A549 treated with AZD2906 at 1 μM for 4 hours (cell line): ENCODE measurements around the gene TMEM107. TPM values are rescaled to one million over a fixed set of nuclear protein-coding genes. Genes with fewer than 3 reads are reported as not detected.

ENCODE experiments used
- total RNA-seq: library from RNA; stranded (reverse); fragments of 200-300 nt; extraction: Qiagen RNA extraction; gene quantifications from 5 replicates; pipeline ENCODE4 v1.2.3, GENCODE V29; 2022

TMEM107 gene
- total RNA-seq, result 17.9 to 22.3 TPM (median 19.2 TPM) in 5 replicates

DNA sequence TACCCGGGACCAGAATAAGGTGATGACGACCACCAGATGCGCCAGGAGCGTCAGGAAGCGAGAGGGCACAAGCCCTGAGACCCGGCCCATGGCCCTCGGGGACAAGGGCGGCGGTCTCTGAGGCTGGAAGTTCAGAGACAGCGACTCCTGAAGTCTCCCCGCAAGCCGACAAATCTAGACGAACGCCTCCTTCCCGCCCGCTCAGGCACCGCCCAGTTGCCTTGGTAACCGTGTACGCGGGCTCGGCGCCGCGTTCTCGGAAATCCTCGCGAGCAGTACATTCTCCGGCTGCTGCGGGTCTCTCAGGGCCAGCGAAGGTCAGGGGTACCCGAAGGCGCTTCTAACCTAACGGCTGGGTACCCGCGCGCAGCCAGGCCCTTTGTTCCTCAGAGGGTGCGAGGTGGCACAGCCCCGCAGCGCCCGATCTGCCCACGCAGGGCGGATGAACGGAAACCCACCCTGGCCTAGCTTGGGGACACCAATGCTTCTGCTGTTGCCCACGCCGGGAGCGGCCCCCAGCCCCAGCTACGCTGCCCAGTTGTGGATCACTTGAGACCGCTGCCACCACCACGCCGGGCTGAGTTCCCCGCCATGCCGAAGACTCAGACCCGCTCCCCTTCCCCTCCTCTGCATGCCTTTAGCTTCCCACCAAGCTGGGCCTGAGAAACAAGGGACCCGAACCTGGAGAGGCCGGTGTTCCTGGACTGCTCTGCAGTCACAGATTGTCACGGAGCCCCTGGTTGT is at the start of gene TMEM107:
TSS of gene TMEM107 (minus strand) at position 184 of the 744 bp plus-strand sequence. CDS start at position 90, 94 bp downstream.

DNA sequence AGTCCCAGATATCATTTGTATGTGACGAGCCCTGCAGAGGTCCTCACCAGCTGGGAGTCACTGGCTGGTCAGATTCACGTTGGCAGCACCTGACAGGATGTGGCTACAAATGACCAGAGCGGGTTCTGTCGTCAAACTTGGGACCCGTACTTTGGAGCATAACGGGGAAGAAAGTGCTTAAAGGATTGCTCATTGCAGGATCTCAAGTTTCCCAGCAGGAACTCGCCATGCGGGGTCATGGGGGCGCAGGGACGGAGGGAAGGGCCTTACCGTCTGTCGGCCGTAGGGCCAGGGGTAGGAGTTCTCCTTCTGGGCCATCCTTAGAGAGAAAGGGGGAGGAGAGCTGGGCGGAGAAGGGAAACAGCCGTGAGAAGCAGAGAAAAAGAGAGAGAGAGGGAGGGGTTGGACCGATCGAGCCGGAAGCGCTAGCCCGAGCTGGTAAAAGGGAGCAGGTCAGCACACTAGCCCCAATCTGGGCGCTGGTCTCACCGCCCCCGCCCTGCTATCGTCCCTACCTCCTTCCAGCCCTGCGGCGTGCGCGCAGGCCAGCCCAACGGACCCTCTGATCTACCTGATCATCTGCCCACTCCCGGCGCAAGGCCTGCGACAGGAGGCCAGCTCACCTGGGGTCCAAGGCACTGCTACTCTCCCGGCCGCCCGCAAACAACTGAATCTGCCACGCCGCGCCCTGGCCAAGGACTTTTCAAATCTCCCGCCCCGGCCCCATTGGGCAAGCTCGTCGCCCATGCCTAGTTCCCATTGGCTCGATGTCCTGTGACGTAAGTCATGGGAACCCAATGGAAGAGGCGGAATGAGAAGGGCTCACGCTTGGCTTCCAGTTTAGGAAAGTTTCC is 34.0 kb upstream of the TMEM107 start, which contains the start of gene AURKB:
TSS of gene AURKB (minus strand) at position 669 of the 854 bp plus-strand sequence. CDS start at position 318, 351 bp downstream.

DNA sequence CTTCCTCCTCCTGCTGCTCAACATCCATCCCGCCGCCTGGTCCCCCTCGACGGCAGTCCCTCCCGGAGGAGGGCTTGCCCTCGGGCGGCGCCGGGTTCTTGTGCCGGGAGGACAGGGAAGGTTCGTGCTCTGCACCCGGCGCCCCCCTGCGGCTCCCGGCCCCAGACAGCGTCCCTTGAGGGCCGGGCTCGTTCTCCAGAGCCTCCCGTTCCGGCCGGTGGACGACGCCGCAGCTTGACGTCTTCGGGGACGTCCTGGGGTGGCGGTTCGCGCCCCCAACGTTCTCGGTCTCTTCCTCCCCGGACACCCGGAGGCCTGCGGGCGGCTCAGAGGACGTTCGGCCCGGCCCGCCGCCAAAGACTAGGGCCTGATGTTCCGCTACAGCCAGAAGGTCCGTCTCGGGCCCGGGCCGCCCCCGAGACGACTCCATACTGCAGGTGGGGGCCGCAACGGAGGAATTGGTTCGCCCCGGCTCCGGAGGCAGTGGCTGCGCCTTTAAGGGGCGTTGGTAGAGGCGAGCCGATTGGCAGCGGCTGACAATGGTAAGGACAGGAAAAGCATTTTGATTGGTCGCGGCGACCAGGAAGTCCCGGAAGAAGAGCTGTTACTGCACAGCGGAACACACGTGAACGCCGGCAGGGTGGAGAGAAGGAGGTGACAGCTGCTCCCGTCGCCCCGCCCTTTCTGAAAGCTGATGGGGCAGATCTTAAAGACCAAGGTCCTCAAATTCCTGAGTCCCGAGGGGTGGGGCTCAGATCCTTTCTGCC is 13.7 kb upstream of the TMEM107 start, which contains the start of gene BORCS6:
TSS of gene BORCS6 (minus strand) at position 470 of the 767 bp plus-strand sequence. CDS start at position 430, 40 bp downstream.

DNA sequence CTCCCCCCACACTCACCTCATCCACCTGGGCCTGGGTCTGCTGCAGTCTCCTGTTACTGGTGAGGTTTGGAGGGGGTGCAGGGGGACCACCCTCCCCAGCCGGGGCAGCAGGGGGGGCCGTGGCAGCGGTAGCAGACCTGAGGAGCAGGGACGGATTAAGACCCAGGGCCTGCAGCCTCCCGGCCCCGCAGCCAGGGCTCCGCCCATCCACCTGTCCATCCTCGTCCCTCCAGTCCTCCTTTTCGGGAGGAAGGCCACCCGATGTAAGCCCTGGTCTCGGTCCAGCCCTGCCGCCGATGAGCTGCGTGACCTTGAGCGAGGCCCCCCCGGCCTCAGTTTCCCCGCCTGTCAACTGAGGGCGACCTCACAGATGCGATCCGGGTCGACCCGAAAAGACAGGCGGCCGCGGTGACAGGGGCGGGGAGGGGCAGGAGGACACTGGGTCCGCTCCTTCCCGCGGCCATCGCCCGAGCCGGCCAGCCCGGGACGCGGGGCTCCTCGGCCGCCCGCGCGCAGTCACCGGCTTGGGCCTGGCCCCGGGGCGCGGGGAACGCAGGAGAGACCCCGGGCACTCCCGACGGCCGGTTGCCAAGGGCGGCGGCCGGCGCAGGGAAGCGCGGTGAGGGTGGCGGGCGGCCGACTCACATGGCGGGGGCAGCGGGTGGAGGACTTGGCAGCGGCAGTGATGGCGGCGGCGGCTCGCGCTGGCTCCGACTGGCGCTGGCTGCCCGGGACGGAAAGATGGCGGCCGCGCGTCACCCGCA is 13.8 kb downstream of the TMEM107 start, which contains the start of gene VAMP2:
TSS of gene VAMP2 (minus strand) at position 716 of the 764 bp plus-strand sequence. CDS start at position 647, 69 bp downstream.

DNA sequence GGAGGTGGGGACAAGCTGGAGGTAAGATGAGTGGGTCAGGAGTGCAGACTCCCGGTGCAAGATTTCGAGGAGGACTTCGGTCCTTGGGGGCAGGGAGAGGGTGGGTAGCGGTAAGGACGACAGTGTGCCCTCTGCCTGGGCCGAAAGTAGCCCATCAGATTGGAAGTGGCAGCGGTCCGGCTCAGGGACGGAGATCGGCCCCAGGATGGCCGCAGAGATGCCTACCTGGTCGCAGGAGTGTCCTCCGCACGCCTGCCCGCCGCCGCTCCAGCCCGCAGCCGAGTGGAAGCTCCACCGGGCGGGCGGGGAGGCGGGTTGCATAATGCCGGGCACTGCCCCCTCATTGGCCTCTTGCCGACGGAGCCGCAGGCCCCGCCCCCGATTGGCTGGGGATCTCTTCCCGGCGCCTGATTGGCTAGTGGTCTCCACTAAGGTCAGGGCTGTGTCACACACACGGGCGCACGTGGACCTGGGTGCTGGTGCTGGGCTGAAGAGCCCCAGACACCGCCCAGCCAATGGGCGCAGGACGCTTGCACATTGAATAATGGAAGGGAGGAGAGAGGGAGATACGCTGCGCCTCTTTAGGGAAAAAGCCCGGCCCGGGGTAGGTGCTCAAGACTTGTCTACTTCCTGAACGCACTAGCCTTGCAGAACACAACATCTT is 23.9 kb downstream of the TMEM107 start, which contains the start of gene PER1:
TSS of gene PER1 (minus strand) at position 293 of the 664 bp plus-strand sequence. CDS start 1,698 bp downstream, outside the sequence.

DNA sequence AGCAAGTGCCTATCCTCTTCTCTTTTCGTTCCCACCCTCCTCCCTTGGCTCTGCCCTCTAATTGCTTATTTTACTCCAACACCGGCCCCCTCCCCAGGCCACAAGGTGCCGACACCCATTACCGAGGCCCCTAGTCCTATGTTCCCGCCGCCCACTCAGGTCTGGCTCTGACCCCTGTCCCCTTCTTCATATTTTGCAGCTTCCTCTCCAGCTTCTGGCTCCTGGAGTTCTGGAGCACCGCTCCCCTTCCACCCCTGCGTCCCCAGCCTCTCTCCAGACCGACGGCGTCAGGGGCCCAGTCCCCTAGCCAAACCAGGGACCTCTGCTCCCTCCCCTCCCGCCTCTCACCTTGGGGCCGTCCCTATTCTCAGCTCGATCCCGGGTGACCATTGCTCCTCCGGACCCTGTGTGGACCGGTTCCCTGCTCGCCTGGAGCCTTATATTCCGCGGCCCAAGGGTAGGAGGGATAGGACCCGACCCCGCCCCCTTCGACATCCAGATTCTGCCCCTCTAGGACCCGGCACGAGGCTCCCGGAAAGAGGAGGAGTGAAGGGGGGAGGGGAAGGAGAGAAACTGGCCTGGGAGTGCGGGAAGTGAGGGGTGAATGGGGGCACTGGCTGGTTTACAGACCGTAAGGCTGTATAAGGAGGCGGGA is 52.4 kb downstream of the TMEM107 start, which contains the start of gene HES7:
TSS of gene HES7 (minus strand) at position 412 of the 655 bp plus-strand sequence. CDS start at position 390, 22 bp downstream.

Other genes starting within 250 kb of the TMEM107 start
- gene KCNAB3, start 246.5 kb downstream of the TMEM107 start, total RNA-seq, result 1.3 to 3.3 TPM (median 2.2 TPM) in 5 replicates
- 325 to 343 TPM (median 332 TPM) in 5 replicates for gene TRAPPC1, start 244.4 kb downstream of the TMEM107 start, total RNA-seq
- gene CNTROB, start 244.2 kb downstream of the TMEM107 start, total RNA-seq, result 37.9 to 48.3 TPM (median 41.6 TPM) in 5 replicates
- 0.38 to 0.78 TPM (median 0.50 TPM) in 5 replicates for gene GUCY2D, start 173.8 kb downstream of the TMEM107 start, total RNA-seq
- gene ALOX15B, start 137.3 kb downstream of the TMEM107 start, total RNA-seq, result 0.42 to 0.60 TPM (median 0.51 TPM) in 5 replicates
- 1.1 to 1.5 TPM (median 1.4 TPM) in 5 replicates for gene ALOX12B, start 88.7 kb downstream of the TMEM107 start, total RNA-seq
- 5.9 to 10.2 TPM (median 7.3 TPM) in 5 replicates for gene ALOXE3, start 57.9 kb downstream of the TMEM107 start, total RNA-seq
- gene HES7, start 52.3 kb downstream of the TMEM107 start, total RNA-seq, result 2.3 to 5.4 TPM (median 5.2 TPM) in 5 replicates
- 55.8 to 75.2 TPM (median 61.7 TPM) in 5 replicates for gene PER1, start 24.0 kb downstream of the TMEM107 start, total RNA-seq
- 24.9 to 29.8 TPM (median 27.9 TPM) in 5 replicates for gene VAMP2, start 13.4 kb downstream of the TMEM107 start, total RNA-seq
- gene BORCS6, start 13.8 kb upstream of the TMEM107 start, total RNA-seq, result 6.5 to 9.4 TPM (median 8.8 TPM) in 5 replicates
- 140 to 157 TPM (median 146 TPM) in 5 replicates for gene AURKB, start 34.2 kb upstream of the TMEM107 start, total RNA-seq
- 9.8 to 17.1 TPM (median 13.9 TPM) in 5 replicates for gene CTC1, start 71.7 kb upstream of the TMEM107 start, total RNA-seq
- 39.9 to 47.3 TPM (median 43.2 TPM) in 5 replicates for gene PFAS, start 72.9 kb upstream of the TMEM107 start, total RNA-seq
- gene RANGRF, start 112.3 kb upstream of the TMEM107 start, total RNA-seq, result 35.6 to 48.3 TPM (median 43.8 TPM) in 5 replicates
- gene SLC25A35, start 119.0 kb upstream of the TMEM107 start, total RNA-seq, result 5.8 to 8.2 TPM (median 7.7 TPM) in 5 replicates
- not detected in 5 replicates for gene ARHGEF15, start 133.9 kb upstream of the TMEM107 start, total RNA-seq
- not detected in 5 replicates for gene ODF4, start 163.5 kb upstream of the TMEM107 start, total RNA-seq
- gene RPL26, start 206.8 kb upstream of the TMEM107 start, total RNA-seq, result 3,612 to 4,092 TPM (median 3,668 TPM) in 5 replicates
- gene RNF222, start 221.4 kb upstream of the TMEM107 start, total RNA-seq, result not detected in 5 replicates